Calu3 (cell line): ENCODE measurements around the gene UBN1. TPM values are rescaled to one million over a fixed set of nuclear protein-coding genes. Genes with fewer than 3 reads are reported as not detected.

ENCODE experiments used
- BruUV-seq: library from RNA; stranded (reverse); fragments of 400-500 nt; replicated peaks from 2 replicates; lab custom pipeline; 2021; lab: Mats Ljungman, UMichigan
- CTCF ChIA-PET: fragments of 300-600 bp; sonication (Branson Sonifier 250); formaldehyde crosslinking; loops from one replicate; lab custom pipeline; 2022; ENCODE audit warnings: antibody characterized with exemption; lab: Charles Lee
- DNase-seq: peaks from one replicate; pipeline ENCODE4 v3.0.0; 2022
- H3K27ac Mint-ChIP-seq: one replicate; pipeline ENCODE4 v1.8.0; 2022; ENCODE audit warnings: mixed read lengths; ENCODE audit not compliant: unreplicated experiment
- H3K27me3 Mint-ChIP-seq: one replicate; pipeline ENCODE4 v1.8.0; 2022; ENCODE audit warnings: mixed read lengths; ENCODE audit not compliant: unreplicated experiment
- H3K36me3 Mint-ChIP-seq: one replicate; pipeline ENCODE4 v1.8.0; 2022; ENCODE audit warnings: mild to moderate bottlenecking, moderate library complexity, mixed read lengths; ENCODE audit not compliant: insufficient read depth, unreplicated experiment
- H3K4me1 Mint-ChIP-seq: one replicate; pipeline ENCODE4 v1.8.0; 2022; ENCODE audit warnings: mild to moderate bottlenecking, low read depth, mixed read lengths; ENCODE audit not compliant: unreplicated experiment
- H3K4me3 Mint-ChIP-seq: one replicate; pipeline ENCODE4 v1.8.0; 2022; ENCODE audit warnings: mild to moderate bottlenecking, low read depth, moderate library complexity, mixed read lengths; ENCODE audit not compliant: unreplicated experiment
- H3K9me3 Mint-ChIP-seq: one replicate; pipeline ENCODE4 v1.8.0; 2022; ENCODE audit warnings: low read depth, mixed read lengths; ENCODE audit not compliant: unreplicated experiment
- CTCF ChIP-seq: fragments of 200-600 bp; IDR thresholded peaks from one replicate; pipeline ENCODE4 v1.8.0; 2022; ENCODE audit warnings: antibody characterized with exemption; ENCODE audit not compliant: unreplicated experiment
- intact Hi-C: fragments of 100-400 bp; cut with micrococcal nuclease; formaldehyde crosslinking; loops from one replicate; pipeline ENCODE4 v1.10.0; 2022; ENCODE audit not compliant: unreplicated experiment
- total RNA-seq: library from RNA; stranded (reverse); gene quantifications from 2 replicates; pipeline ENCODE4 v1.2.3, GENCODE V29; 2022

Gene UBN1
- total RNA-seq, 1 experiment from 2014 or later = 50.5 TPM

- H3K4me3 Mint-ChIP-seq = peak overlapping the region; percentile 100
- no peak for TF ChIP-seq CTCF
- intact Hi-C loops = no loop called here
- no peaks in the 10 kb centered on the region for H3K9me3 Mint-ChIP-seq
- peak overlapping the region; percentile 80 for H3K27ac Mint-ChIP-seq
- H3K27me3 Mint-ChIP-seq = no peaks in the 10 kb centered on the region
- CTCF ChIA-PET = interaction anchor here (0.9 to 1.1 kb wide), 2 partner anchors 90 to 98 kb away, joined by 3 read pairs; no protein-coding TSS in a partner anchor
- peak; percentile 57 for DNase-seq
- no TSS peak for BruUV-seq
- H3K4me1 Mint-ChIP-seq = peaks cover 30% of the 10 kb centered on the region
- peaks cover 74% of the 10 kb centered on the region for H3K36me3 Mint-ChIP-seq
Observed at GRCh38 chr16:4846503-4846900, 779 bp upstream of the UBN1 start.

- Mint-ChIP-seq H3K36me3 (peaks cover 68% of the 10 kb centered on the region), H3K4me1 (peaks cover 43% of the 10 kb centered on the region), H3K4me3 (peak overlapping the region; percentile 100), H3K27me3 (no peaks in the 10 kb centered on the region), H3K9me3 (no peaks in the 10 kb centered on the region), H3K27ac (peak overlapping the region; percentile 80)
- BruUV-seq = no TSS peak
- DNase-seq = peak; percentile 59
- CTCF ChIA-PET = interaction anchor here (1.2 to 1.7 kb wide), 2 partner anchors 95 to 110 kb away, joined by 3 to 6 read pairs; partner anchors contain the start of gene SEC14L5
- no peak for TF ChIP-seq CTCF
- intact Hi-C loops = loop anchor here (1.0 kb wide), 1 partner anchor 108 kb away; no protein-coding TSS in a partner anchor
Observed at GRCh38 chr16:4847774-4848587, 700 bp downstream of the UBN1 start.

- CTCF ChIA-PET = interaction anchor here (0.6 to 1.2 kb wide), 2 partner anchors 12 to 137 kb away, joined by 3 read pairs; no protein-coding TSS in a partner anchor
- intact Hi-C loops = loop anchor here (2.0 kb wide), 1 partner anchor 33 kb away; no protein-coding TSS in a partner anchor
- peak overlapping the region; percentile 100 for H3K4me3 Mint-ChIP-seq
- no TSS peak for BruUV-seq
- H3K9me3 Mint-ChIP-seq = no peaks in the 10 kb centered on the region
- TF ChIP-seq CTCF = no peak
- H3K27ac Mint-ChIP-seq = no peak overlapping the region
- DNase-seq = no peak
- peaks cover 70% of the 10 kb centered on the region for H3K36me3 Mint-ChIP-seq
- no peaks in the 10 kb centered on the region for H3K27me3 Mint-ChIP-seq
- peaks cover 41% of the 10 kb centered on the region for H3K4me1 Mint-ChIP-seq
Observed at GRCh38 chr16:4850211-4850610, 2.9 kb downstream of the UBN1 start.

- CTCF ChIA-PET = no interaction called here
- Mint-ChIP-seq H3K36me3 (peaks cover 54% of the 10 kb centered on the region), H3K27me3 (no peaks in the 10 kb centered on the region), H3K4me3 (no peak overlapping the region), H3K27ac (peak overlapping the region; percentile 52), H3K4me1 (peaks cover 28% of the 10 kb centered on the region), H3K9me3 (no peaks in the 10 kb centered on the region)
- no peak for TF ChIP-seq CTCF
- no TSS peak for BruUV-seq
- intact Hi-C loops = no loop called here
- DNase-seq = no peak
Observed at GRCh38 chr16:4852221-4852872, 5.1 kb downstream of the UBN1 start.
